HEK293T (cell line): ENCODE results near the gene FKBP8.

Experiments used
- CTCF ChIA-PET: fragments of 350-600 bp; formaldehyde crosslinking; extraction: SDS; loops from one replicate; lab custom pipeline; 2021; ENCODE audit warnings: antibody characterized with exemption, inconsistent platforms; lab: Yijun Ruan, JAX
- POLR2A ChIA-PET: fragments of 350-600 bp; formaldehyde crosslinking; extraction: SDS; loops from one replicate; lab custom pipeline; 2020; ENCODE audit warnings: antibody characterized with exemption, inconsistent platforms; lab: Yijun Ruan, JAX
- DNase-seq: peaks from one replicate; pipeline ENCODE4 v3.0.0; 2012; ENCODE audit warnings: mixed read lengths; ENCODE audit errors: extremely low spot score
- ARNT ChIP-seq: fragments of 450-650 bp; IDR thresholded peaks from 2 replicates; pipeline ENCODE4 v1.6.1; 2017; ENCODE audit warnings: mild to moderate bottlenecking
- BHLHE40 ChIP-seq: fragments of 450-650 bp; IDR thresholded peaks from 2 replicates; pipeline ENCODE4 v1.6.1; 2016; ENCODE audit warnings: mild to moderate bottlenecking, moderate library complexity, borderline replicate concordance
- CTBP1 ChIP-seq: fragments of 450-650 bp; IDR thresholded peaks from 2 replicates; pipeline ENCODE4 v1.6.1; 2016; ENCODE audit warnings: borderline replicate concordance
- ELF4 ChIP-seq: fragments of 450-650 bp; IDR thresholded peaks from 2 replicates; pipeline ENCODE4 v1.6.1; 2017; ENCODE audit warnings: antibody characterized with exemption
- FOXA1 ChIP-seq: fragments of 450-650 bp; IDR thresholded peaks from 2 replicates; pipeline ENCODE4 v1.6.1; 2016; ENCODE audit warnings: mild to moderate bottlenecking
- FOXK2 ChIP-seq: fragments of 450-650 bp; IDR thresholded peaks from 2 replicates; pipeline ENCODE4 v1.6.1; 2016; ENCODE audit warnings: mild to moderate bottlenecking
- FOXM1 ChIP-seq: fragments of 450-650 bp; IDR thresholded peaks from 2 replicates; pipeline ENCODE4 v1.6.1; 2017; ENCODE audit warnings: mild to moderate bottlenecking, borderline replicate concordance
- HDGF ChIP-seq: fragments of 450-650 bp; IDR thresholded peaks from 2 replicates; pipeline ENCODE4 v1.6.1; 2017; ENCODE audit warnings: antibody characterized with exemption, borderline replicate concordance
- L3MBTL2 ChIP-seq: fragments of 450-650 bp; conservative IDR thresholded peaks from 2 replicates; pipeline ENCODE4 v1.6.1; 2016; ENCODE audit warnings: mild to moderate bottlenecking
- LEF1 ChIP-seq: fragments of 450-650 bp; IDR thresholded peaks from 2 replicates; pipeline ENCODE4 v1.6.1; 2017; ENCODE audit warnings: mild to moderate bottlenecking, borderline replicate concordance
- NFRKB ChIP-seq: fragments of 450-650 bp; IDR thresholded peaks from 2 replicates; pipeline ENCODE4 v1.6.1; 2016; ENCODE audit warnings: mild to moderate bottlenecking, moderate library complexity
- PKNOX1 ChIP-seq: fragments of 450-650 bp; IDR thresholded peaks from 2 replicates; pipeline ENCODE4 v1.6.1; 2016
- SP1 ChIP-seq: fragments of 450-650 bp; IDR thresholded peaks from 2 replicates; pipeline ENCODE4 v1.6.1; 2017
- SUZ12 ChIP-seq: fragments of 450-650 bp; IDR thresholded peaks from 2 replicates; pipeline ENCODE4 v1.6.1; 2016; ENCODE audit warnings: mild to moderate bottlenecking
- TARDBP ChIP-seq: fragments of 450-650 bp; IDR thresholded peaks from 2 replicates; pipeline ENCODE4 v1.6.1; 2016
- ZNF384 ChIP-seq: fragments of 450-650 bp; IDR thresholded peaks from 2 replicates; pipeline ENCODE4 v1.6.1; 2016

Gene FKBP8

GRCh38 chr19:18487576-18488402, 55.6 kb downstream of the FKBP8 start:
- no peak for DNase-seq
- TF ChIP-seq FOXM1 (no peak), ELF4 (no peak), NFRKB (no peak), FOXK2 (no peak), FOXA1 (no peak), TARDBP (no peak), ZNF384 (no peak), CTBP1 (no peak), L3MBTL2 (no peak), PKNOX1 (no peak), SP1 (no peak), BHLHE40 (no peak), SUZ12 (no peak), ARNT (no peak)
- POLR2A ChIA-PET: no interaction called here
- CTCF ChIA-PET: interaction anchor here (1.3 to 1.7 kb wide), 4 partner anchors 17 to 27 kb away, joined by 3 to 6 read pairs (median 5); no protein-coding TSS in a partner anchor

- no peak for TF ChIP-seq SP1
- POLR2A ChIA-PET: no interaction called here
- CTCF ChIA-PET: interaction anchor here (1.5 to 1.8 kb wide), 2 partner anchors 24 to 34 kb away, joined by 5 read pairs; no protein-coding TSS in a partner anchor
- no peak for DNase-seq
Observed at GRCh38 chr19:18486746-18487145, 56.6 kb downstream of the FKBP8 start.

- DNase-seq: no peak
- ChIA-PET CTCF (interaction anchor here (1.8 kb wide), 1 partner anchor 36 kb away, joined by 5 read pairs; no protein-coding TSS in a partner anchor), POLR2A (interaction anchor here (1.0 kb wide), 1 partner anchor 103 kb away, joined by 3 read pairs; the partner anchor contains the start of gene REX1BD)
- TF ChIP-seq CTBP1 (no peak), FOXM1 (no peak)
Observed at GRCh38 chr19:18484992-18485391, 58.4 kb downstream of the FKBP8 start.

- no peak for TF ChIP-seq FOXK2
- TF ChIP-seq L3MBTL2: no peak
- TF ChIP-seq LEF1: no peak
- no peak for TF ChIP-seq CTBP1
- TF ChIP-seq ELF4: no peak
- TF ChIP-seq PKNOX1: no peak
- no peak for TF ChIP-seq ARNT
- TF ChIP-seq SP1: no peak
- TF ChIP-seq TARDBP: no peak
- no peak for TF ChIP-seq FOXM1
- TF ChIP-seq BHLHE40: no peak
- TF ChIP-seq HDGF: no peak
- no peak for TF ChIP-seq SUZ12
- TF ChIP-seq NFRKB: no peak
- no peak for TF ChIP-seq FOXA1
- no peak for DNase-seq
- ChIA-PET POLR2A (no interaction called here), CTCF (no interaction called here)
Observed at GRCh38 chr19:18483119-18483890, 60.1 kb downstream of the FKBP8 start.
